SU-DHL-6 (cell line): Measurements from ENCODE around the gene FBXL13.

Experiments
- CTCF ChIP-seq: fragments of 200-600 bp; sonication (generic); IDR thresholded peaks from one replicate; pipeline ENCODE4 v1.5.1; 2017; ENCODE audit warnings: antibody characterized with exemption, mild to moderate bottlenecking, low read length, moderate library complexity; ENCODE audit not compliant: insufficient read depth, poor library complexity, severe bottlenecking
- EZH2phosphoT487 ChIP-seq: fragments of 200-600 bp; sonication (generic), shearing (Covaris generic); conservative IDR thresholded peaks from 2 replicates; pipeline ENCODE4 v1.6.1; 2018; ENCODE audit warnings: mild to moderate bottlenecking, antibody characterized with exemption, low read length, moderate library complexity, mixed read lengths

- TF ChIP-seq CTCF (no peak), EZH2phosphoT487 (no peak)
Observed at GRCh38 chr7:103011650-103012049, 62.9 kb downstream of the FBXL13 start.
